ENCODE results near the gene PLCH2.

GRCh38 chr1:2477791-2478499 is 1.9 kb downstream of the PLCH2 start:
- no peak for TF ChIP-seq POLR2A (IDR thresholded peaks at IDR 0.05)
- TF ChIP-seq CTCF (IDR thresholded peaks at IDR 0.05): no peak
